ES-I3 (cell line): ENCODE measurements around the gene COX18.

Experiments used
- H3K36me3 ChIP-seq: 2 replicates; pipeline ENCODE4 v1.6.1; 2013; ENCODE audit warnings: mild to moderate bottlenecking, low read length, control low read depth, moderate library complexity; ENCODE audit not compliant: insufficient read depth
- H3K4me1 ChIP-seq: 2 replicates; pipeline ENCODE4 v1.6.1; 2013; ENCODE audit warnings: mild to moderate bottlenecking, control low read depth, low read length; ENCODE audit not compliant: insufficient read depth
- H3K9ac ChIP-seq: 2 replicates; pipeline ENCODE4 v1.6.1; 2013; ENCODE audit warnings: low read depth, mild to moderate bottlenecking, low read length, moderate library complexity
- H3K9me3 ChIP-seq: 2 replicates; pipeline ENCODE4 v1.6.1; 2013; ENCODE audit warnings: mild to moderate bottlenecking, low read length, moderate library complexity; ENCODE audit not compliant: control insufficient read depth, insufficient read depth

Gene COX18

DNA sequence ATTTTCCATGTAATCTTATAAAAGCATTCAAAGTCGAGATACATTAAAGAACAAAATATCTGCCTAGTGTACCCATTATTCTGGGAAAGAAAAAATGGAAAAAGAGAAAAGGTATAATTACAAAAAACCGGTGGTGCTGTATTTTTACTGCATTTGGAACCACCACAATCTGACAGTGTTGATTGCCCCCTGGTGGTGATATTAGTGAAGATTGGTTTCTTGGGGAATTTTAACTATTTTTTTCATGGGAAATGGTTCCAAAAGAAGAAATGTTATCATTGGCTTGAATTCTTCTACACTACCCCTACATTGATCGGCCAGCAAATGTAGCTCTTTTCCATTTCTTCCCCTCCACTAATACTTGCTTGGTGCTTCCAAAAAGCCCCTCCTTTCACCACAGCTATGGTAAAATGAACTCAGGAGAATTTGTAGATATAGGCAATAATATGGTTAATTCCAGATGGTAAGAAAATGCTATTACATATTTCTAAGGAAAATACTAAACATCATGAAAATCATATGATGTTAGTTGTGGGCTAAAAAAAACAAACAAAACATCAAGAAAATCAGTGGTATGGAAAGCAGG is 50.0 kb downstream of the COX18 start:
- H3K36me3 ChIP-seq, result no peaks in the 10 kb centered on the region

GRCh38 chr4:73018595-73018994 is 50.9 kb downstream of the COX18 start:
- Histone ChIP-seq H3K36me3 (no peaks in the 10 kb centered on the region), H3K9me3 (no peaks in the 10 kb centered on the region), H3K9ac (no peak overlapping the region), H3K4me1 (no peaks in the 10 kb centered on the region)

More for the DNA sequence above, 50.0 kb downstream of the COX18 start:
- Histone ChIP-seq H3K9me3 (no peaks in the 10 kb centered on the region), H3K4me1 (no peaks in the 10 kb centered on the region), H3K9ac (no peak overlapping the region)

DNA sequence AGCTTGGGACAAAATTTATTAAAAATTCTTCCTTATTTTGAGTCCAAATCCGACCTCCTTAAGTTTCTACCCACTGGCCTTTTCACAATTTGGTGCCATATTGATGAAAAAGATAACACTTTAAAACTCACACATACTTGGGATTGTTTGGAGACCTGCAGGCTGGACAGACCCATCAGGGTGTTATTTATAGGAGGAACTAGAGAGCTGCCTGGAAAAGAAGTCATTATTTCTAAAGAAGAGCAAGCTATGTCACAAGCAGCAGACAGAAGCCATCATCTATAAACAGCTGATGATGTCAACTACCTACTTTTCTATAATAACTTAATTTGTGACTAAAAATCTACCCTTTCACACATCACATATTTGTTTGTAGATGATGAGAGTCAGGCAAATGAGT is 56.2 kb downstream of the COX18 start:
- H3K36me3 ChIP-seq, result no peaks in the 10 kb centered on the region; the same call in 1 of the 2 replicates
- no peak overlapping the region for H3K9ac ChIP-seq
- H3K4me1 ChIP-seq, result no peaks in the 10 kb centered on the region
- no peaks in the 10 kb centered on the region for H3K9me3 ChIP-seq

- Histone ChIP-seq H3K9ac (no peak overlapping the region), H3K9me3 (no peaks in the 10 kb centered on the region), H3K36me3 (no peaks in the 10 kb centered on the region; the same call in 1 of the 2 replicates), H3K4me1 (no peaks in the 10 kb centered on the region)
These were observed 56.8 kb downstream of the COX18 start for GRCh38 chr4:73012673-73013072.

DNA sequence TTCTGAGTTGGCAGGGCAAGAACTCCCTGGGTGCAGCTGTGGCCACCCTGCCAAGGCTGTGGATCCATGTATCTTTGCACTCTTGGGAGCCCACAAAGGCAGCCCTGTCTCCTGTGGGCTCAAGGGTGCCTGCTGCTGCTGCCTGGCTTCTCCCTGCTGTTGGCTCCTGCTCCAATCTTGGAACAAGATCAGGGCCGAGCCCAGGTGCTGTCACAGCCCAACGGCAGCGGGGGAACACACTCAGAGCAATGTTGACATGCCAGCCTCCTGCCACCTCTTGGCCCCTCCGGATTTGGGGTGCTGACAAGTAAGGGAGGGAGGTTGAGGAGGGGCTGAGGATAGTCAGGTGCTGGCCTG is 57.9 kb downstream of the COX18 start:
- Histone ChIP-seq H3K4me1 (no peaks in the 10 kb centered on the region), H3K9me3 (no peaks in the 10 kb centered on the region), H3K36me3 (no peaks in the 10 kb centered on the region; the same call in 1 of the 2 replicates)

GRCh38 chr4:73010789-73011628 is 58.5 kb downstream of the COX18 start:
- no peaks in the 10 kb centered on the region for H3K9me3 ChIP-seq
- H3K4me1 ChIP-seq, result no peaks in the 10 kb centered on the region
- no peaks in the 10 kb centered on the region; the same call in 1 of the 2 replicates for H3K36me3 ChIP-seq
- no peak overlapping the region for H3K9ac ChIP-seq

More for the DNA sequence above, 57.9 kb downstream of the COX18 start:
- H3K9ac ChIP-seq, result no peak overlapping the region

GRCh38 chr4:73007526-73008100 is 61.9 kb downstream of the COX18 start:
- H3K9me3 ChIP-seq, result no peaks in the 10 kb centered on the region
- H3K36me3 ChIP-seq, result no peaks in the 10 kb centered on the region; the same call in 1 of the 2 replicates
- H3K4me1 ChIP-seq, result no peaks in the 10 kb centered on the region
- H3K9ac ChIP-seq, result no peak overlapping the region

- no peaks in the 10 kb centered on the region; the same call in 1 of the 2 replicates for H3K36me3 ChIP-seq
- no peaks in the 10 kb centered on the region for H3K9me3 ChIP-seq
- H3K4me1 ChIP-seq, result no peaks in the 10 kb centered on the region; the same call in 1 of the 2 replicates
- no peak overlapping the region for H3K9ac ChIP-seq
These were observed 63.1 kb downstream of the COX18 start for GRCh38 chr4:73006286-73006990.

DNA sequence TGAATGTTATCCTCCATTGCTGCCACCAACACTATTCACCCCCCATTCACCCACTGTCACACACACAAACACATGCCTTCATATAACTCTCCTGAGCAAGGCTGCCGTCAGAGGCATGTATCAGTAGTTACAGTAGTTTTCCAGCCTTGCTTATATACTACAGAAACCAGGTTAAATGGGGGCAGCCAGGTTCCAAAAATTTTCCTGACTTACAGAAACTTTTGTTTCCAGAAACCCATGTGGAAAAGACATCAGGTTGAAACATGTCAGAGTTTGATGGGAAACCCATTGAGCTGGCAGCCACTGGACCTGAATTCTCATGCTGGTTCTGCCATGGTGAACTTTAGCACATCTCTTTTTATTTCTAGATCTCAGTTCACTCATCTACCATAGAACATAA is 64.0 kb downstream of the COX18 start:
- no peaks in the 10 kb centered on the region; the same call in 1 of the 2 replicates for H3K4me1 ChIP-seq
- H3K36me3 ChIP-seq, result no peaks in the 10 kb centered on the region
- no peaks in the 10 kb centered on the region for H3K9me3 ChIP-seq
- no peak overlapping the region for H3K9ac ChIP-seq
